AG10803 (cell line): ENCODE results near the gene LYPD4.

Experiments used
- DNase-seq: peaks from one replicate; pipeline ENCODE4 v3.0.0; 2010; ENCODE audit warnings: low read depth
- H3K4me3 ChIP-seq: 2 replicates; pipeline ENCODE4 v1.5.1; 2011; ENCODE audit warnings: mild to moderate bottlenecking, low read length, control low read depth
- TF ChIP-seq, protein P1 (sequence below): conservative IDR thresholded peaks from 2 replicates; pipeline ENCODE4 v1.5.1; 2011; ENCODE audit warnings: mild to moderate bottlenecking, low read length, control low read depth, inconsistent platforms

LYPD4 gene

GRCh38 chr19:41866284-41866683 lies 21.8 kb upstream of the LYPD4 start:
- DNase-seq = no peak

DNA sequence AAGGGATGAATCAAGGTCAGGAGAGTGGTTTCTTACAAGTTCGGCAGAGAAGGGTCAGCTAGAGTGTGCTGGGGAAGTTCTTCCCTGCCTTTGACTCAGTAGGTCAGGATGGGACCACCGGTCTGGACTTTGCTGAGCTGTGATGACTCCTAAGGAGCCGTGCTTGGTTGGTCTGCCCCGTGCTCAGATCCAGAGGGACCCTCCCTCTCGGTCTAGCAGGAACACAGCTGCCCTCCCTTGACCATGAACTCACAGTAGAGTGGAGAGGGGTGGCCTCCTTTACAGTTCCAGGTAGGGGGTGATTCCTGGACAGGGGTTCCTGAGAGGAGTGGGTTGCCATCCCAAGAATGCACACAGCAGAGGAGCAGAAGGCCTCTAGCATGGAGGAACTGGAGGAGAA lies 19.9 kb upstream of the LYPD4 start:
- DNase-seq = no peak
- TF ChIP-seq, protein P1, sequence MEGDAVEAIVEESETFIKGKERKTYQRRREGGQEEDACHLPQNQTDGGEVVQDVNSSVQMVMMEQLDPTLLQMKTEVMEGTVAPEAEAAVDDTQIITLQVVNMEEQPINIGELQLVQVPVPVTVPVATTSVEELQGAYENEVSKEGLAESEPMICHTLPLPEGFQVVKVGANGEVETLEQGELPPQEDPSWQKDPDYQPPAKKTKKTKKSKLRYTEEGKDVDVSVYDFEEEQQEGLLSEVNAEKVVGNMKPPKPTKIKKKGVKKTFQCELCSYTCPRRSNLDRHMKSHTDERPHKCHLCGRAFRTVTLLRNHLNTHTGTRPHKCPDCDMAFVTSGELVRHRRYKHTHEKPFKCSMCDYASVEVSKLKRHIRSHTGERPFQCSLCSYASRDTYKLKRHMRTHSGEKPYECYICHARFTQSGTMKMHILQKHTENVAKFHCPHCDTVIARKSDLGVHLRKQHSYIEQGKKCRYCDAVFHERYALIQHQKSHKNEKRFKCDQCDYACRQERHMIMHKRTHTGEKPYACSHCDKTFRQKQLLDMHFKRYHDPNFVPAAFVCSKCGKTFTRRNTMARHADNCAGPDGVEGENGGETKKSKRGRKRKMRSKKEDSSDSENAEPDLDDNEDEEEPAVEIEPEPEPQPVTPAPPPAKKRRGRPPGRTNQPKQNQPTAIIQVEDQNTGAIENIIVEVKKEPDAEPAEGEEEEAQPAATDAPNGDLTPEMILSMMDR = no peak
- no peak overlapping the region for H3K4me3 ChIP-seq

More at GRCh38 chr19:41866284-41866683, 21.8 kb upstream of the LYPD4 start:
- no peak overlapping the region for H3K4me3 ChIP-seq
- TF ChIP-seq, protein P1 = no peak

GRCh38 chr19:41863209-41863931 lies 18.9 kb upstream of the LYPD4 start:
- H3K4me3 ChIP-seq = no peak overlapping the region; the same call in 1 of the 2 replicates
- TF ChIP-seq, protein P1 = no peak
- no peak for DNase-seq

GRCh38 chr19:41862445-41862986 lies 18.0 kb upstream of the LYPD4 start:
- no peak for DNase-seq
- TF ChIP-seq, protein P1 = no peak
- H3K4me3 ChIP-seq = peak overlapping the region; percentile 3; the same call in 1 of the 2 replicates

DNA sequence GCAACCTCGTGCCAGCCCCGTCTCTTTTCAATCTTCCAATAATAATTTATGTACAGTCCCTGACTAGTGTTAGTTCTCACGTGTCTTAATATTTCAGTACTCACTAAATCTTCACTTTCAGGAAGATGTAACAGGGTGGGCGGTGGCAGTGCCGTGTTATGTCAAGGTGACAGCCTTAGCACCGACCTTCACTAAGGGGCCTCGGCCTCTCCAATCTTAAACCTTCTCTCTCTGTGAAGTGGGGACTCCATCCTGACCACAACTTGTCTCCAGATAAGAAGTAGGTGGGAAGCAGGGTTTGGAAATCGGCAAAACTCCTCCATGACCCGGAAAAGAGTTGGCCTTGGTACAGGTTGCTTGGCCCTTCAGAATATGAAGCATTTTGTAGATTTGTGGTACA lies 17.4 kb upstream of the LYPD4 start:
- peak overlapping the region; percentile 98 for H3K4me3 ChIP-seq
- no peak for DNase-seq

DNA sequence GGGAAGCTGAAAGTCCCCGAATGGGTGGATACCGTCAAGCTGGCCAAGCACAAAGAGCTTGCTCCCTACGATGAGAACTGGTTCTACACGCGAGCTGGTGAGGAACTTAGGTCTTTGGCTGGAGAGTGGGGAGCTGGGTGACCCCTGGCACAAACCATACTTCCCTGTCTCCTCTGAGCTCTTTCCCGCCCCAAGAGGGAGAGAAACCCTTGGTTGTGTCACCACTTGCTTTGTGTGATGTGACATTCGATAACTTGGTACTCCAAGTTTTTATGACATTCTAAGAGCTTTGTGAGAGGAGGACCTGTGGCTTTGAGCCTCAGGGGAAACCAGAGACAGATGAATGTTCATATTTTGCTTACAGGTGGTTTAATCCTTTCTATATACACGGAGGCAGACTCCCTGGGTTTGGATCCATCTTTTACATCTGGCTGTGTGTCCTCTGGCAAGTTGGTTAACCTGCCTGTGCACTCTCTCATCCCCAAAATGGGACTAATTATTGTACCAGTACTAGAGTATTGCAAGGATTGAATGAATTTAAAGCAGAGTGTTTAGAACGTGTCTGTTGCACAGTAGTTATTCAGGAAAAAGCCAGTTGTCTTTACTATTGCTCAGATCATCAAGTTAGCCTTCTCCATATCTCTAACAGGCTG lies 16.8 kb upstream of the LYPD4 start:
- TF ChIP-seq, protein P1 = no peak
- peak overlapping the region; percentile 98 for H3K4me3 ChIP-seq
- peak; percentile 12 for DNase-seq

More for the DNA sequence above, 17.4 kb upstream of the LYPD4 start:
- TF ChIP-seq, protein P1 = no peak
